Activated CD4-positive, alpha-beta T cell treated with anti-CD3 and anti-CD28 coated beads, Interleukin-2, amount 50 U/mL, for 4 hours (primary cell): ENCODE data around the gene C5orf47.
"Not testable (repeated sequence)": the region's sequence is repeated elsewhere in the genome, so short reads cannot be mapped to it uniquely, and the experiment has no call there.

ENCODE experiments used
- DNase-seq, 2 experiments: peaks; one replicate each; pipeline ENCODE4 v3.0.0-alpha.2; 2020

The C5orf47 gene

DNA sequence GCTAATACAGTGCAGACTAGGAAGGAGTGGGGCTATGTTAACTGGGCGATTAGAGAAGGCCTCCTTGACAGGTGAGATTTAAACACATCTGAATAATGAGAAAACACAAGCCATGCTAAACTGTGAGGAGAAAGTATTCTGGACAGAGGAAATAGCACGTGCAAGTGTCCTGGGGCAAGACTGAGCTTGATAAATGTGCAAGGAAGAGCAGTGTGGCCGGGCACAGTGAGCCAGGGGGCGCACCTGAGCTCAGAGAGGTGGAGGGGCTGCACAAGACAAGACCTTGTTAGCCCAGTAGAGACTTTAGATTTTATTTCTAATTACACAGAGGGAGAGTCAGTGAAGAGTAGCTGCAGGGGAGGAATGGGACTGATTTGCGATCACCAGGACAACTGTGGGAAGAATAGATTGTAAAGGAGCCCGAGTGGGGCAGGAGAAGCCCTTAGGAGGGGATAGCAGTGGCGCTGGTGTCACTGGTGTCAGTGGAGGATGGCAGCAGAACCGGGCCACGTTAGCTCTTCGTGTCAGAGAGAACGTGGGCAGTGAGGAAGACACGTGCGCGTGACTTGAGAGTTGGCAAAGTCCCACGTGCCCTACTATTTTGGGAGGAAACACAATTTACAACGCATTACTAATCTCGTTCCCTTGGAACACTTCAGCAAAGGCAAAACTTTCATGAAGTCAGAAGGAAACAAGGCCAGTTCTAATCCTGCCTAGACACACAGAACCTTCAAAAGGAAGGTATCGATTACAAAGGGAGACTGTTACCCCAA, 17.9 kb upstream of the C5orf47 start:
- DNase-seq, result no peak

DNA sequence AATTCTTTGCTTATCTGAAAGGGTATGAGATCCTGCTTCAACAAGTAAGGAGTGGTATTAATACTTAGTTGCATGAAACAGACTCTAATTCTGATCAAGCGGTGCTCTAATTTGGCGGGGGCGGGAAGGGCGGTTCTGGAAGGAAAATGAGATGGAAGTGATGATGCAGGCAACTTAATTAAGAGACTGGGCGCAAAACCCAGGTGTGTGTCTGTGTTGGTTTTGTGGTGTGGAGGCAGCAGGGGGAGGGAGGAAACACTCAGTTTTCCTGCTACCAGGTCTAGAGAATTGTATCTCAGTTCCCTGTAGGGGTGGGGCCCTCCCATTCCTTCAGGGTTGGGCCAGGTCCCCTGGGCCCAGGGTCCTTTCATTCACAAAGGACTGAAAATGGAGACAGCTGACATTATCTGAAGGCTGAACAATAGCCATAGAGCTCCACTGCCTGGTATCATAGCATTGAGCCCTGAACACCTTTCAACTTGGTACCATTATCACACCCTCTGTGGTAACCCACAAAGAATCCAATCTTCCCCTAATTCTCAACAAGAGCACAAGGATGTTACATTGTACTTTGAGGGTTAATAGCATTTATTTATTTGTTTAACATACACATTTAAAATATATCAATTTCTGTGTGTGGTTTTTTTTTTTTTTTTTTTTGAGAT, 17.2 kb upstream of the C5orf47 start:
- DNase-seq, result no peak

DNA sequence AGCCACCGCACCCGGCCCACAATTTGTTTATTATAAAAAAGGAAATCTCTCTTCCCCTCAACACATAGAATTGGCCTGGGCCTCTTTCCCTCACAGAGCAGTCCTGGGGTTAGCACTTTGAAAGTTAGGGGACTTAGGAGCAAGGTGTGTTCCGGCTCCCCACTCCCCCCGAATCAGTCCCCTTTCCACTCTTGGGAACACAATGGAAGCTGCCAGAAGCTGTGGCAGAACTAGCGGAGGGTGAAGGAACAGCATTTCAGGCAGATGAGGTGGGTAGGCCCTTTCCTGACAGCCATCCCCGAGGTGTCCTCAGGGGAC, 16.4 kb upstream of the C5orf47 start:
- no peak for DNase-seq

DNA sequence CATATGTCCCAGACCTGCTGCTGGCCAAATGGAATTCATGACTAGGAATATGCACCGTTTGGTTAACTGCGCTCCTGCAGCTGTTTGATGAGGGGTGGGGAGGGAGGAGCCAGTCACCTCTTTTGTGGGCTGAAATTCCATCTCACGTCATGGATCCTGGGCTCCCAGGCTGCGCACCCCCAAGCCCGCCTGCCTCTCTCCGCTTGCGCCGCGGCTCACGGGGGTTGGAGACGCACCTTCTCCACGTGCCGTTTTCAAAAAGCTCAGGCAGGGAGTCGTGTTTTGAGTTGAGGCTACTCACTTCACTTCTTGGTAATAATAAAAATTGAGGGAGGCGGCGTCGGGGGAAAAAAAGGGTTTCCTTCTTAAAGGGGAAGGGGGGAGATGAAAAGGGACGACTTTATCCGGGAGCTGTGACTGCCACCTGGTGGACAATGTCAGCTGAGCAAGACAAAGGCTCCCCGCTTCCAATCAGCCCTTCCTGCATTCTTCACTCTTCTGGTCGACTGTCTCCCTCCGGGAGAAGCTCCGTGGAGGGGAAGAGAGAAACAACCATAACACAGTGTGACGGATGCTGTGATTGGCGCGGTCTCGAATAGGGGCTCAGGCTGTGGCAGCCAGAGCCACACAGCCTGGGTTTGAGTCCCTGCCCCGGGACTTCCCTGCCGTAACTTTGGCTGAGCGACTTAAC, 15.9 kb upstream of the C5orf47 start:
- peak; percentile 70 to 74 for DNase-seq

DNA sequence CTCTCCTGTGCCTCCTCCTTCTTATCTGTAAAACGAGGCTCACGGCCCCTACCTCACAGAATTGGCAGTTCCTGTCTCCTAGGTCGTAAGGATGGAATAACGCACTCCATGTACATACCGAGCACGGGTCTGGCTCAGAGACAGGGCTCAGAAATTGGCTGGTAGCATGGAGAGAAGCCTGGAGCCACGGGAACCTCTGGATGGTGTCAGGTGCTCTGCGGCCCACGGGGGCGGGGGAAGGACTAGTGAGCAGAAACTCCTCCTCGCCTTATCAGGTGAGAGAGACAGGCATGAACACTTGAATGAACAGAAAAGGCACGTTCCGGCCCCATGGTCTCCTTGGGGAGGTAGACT, 15.4 kb upstream of the C5orf47 start:
- DNase-seq, result no peak

DNA sequence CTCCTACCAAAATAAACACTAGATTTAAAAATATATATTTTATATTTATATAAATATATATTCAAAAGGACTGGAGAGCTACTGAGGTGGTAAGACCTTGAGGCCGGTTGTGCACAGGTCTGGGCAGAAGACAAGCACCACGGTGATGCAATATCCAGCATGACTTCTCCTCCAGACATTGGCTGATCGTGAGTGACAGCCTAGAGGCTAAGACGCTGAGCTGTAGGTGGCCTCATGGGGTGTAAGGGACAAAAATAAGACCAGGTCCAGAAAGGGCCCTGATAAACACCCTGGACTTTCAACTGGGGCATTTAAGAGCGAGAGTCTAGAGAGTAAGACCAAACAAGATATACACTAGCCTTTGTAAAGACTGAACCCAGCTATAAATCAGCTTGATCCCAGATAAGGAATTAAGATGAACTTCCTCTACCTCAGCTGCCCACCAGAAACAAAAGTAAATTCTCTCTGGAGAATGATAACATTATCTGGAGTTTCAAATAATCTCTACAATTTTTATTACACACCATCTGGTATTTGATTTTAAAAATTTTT, 14.2 kb upstream of the C5orf47 start:
- no peak for DNase-seq

DNA sequence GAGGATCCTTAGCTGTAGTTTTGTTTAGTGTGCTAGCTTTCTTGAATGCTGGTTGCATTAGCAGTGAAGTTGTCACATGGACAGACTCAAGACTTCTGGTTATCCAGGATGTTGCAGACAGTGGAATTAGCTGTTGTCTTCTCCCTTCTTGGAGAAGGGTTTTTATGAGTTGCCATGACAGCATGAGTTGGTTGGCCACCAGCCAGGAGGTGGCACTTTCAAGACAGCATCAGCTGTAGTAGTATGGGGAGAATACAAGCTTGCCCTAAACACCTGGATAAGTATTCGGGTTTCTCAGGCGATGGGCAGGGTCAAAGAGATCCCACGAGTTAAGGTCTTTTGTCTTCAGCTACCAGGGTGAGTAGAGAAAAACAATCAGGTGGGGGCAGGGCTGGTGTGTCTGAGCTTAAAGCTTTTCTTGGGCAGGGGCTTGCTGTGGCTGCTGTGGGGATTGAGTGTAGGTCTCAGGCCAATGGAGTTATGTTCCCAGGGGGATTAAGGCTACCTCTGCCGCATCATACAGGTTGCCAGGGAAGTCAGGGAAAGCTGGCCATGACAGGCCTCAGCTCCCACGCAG, 7.7 kb upstream of the C5orf47 start:
- no peak for DNase-seq

DNA sequence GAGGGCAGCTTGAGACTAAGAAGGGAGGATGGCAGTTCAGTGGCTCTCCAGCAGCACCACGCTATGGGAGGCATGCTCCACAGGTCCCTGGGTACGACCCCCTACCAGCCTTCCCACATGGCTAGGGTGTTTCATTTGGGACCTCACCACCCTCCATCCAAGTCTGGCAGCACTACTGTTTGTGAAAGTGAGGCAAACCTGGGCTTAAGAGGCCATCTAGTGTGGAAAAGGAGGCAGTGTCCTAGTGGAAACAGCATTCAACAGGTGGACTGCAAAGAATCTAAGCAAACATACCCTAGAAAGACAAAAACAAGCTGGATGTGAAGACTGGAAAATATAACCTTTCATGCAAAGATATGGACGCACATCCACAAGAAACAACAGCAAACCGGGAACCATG, 4.8 kb upstream of the C5orf47 start:
- no peak for DNase-seq

DNA sequence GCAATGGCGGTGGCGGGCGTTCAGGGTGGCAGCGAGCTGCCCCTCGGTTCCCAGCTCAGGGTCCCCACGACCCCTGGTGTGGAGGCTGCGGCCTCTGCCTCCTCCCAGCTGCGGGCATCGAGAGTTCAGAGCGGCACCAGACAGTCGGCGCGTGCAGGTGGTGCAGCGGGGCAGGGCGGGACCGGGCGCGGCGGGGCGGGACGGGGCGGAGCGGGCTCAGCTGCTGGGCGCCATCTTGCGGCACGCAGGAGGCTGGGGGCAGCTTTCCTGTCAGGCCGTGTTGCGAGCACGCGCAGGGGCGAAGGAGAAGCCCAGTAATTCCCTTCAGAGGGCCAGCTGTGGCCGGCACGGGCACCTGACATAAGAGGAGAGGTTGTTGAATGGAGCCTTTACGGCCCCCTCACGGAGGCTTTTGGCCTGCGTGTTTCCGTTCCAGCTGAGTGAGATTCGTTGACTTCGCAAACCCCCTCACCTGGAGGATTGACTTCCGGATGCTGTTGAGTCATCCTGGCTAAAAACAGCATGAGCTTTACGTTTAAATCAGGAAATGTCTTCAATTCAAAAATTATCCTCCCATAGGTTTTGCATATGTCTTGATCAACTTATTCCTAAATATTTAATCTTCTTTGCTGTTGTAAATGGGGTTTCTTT, 587 bp downstream of the C5orf47 start:
- no peak for DNase-seq

DNA sequence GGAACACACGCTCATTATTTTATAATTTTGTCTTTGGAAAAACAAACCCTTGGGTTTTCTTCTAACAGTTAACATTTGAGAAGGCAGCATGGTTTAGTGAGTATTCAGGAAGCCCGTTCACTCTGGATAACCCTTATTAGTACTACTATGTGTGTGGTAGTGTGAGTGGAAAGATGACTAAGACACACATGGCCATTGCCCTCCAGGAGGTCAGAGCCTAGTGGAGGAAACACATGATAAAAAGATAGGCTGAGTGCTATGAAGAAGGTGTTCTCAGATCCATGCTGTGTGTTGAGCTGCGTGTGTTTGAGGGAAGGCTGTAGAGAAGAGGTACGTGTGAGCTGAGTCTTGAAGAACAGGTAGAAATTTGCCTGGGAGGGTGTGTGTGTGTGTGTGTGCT, 8.4 kb downstream of the C5orf47 start:
- no peak for DNase-seq

DNA sequence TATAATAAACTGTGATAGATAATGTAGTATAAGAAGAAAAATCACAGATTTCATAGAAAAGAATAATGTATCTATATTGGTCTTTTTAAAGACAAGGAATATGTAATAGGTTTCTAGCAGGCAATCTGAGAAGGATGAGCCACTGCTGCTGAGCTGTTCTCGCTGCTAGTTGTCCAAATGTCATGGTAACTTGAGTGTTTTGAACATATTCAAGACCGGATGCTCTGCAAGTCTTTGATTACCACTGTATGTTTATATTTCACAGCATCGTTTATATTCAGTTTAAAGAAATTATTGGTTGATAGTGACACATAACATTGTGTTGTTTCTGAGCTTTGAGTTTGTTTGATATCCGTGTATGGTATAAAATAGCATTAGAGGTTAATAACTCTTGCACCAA, 9.6 kb downstream of the C5orf47 start:
- no peak for DNase-seq

DNA sequence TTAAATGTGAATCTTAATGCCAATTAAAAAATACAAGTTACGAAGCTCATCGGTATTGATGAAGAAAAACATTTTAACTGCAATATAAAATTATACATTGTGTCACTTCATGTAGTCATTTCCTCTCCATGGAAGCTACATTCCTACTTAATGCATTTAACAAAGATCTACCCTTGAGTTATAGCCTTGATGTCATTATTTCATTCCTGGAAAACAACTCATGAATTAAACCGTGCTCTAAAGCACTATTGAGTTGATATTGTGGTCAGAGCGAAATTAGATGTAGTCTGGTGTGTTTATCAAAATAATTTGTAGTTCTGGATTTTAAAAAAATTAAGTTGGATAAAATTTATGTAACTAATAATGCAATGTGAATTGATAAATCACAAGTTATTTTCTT, 11.1 kb downstream of the C5orf47 start:
- no peak for DNase-seq

DNA sequence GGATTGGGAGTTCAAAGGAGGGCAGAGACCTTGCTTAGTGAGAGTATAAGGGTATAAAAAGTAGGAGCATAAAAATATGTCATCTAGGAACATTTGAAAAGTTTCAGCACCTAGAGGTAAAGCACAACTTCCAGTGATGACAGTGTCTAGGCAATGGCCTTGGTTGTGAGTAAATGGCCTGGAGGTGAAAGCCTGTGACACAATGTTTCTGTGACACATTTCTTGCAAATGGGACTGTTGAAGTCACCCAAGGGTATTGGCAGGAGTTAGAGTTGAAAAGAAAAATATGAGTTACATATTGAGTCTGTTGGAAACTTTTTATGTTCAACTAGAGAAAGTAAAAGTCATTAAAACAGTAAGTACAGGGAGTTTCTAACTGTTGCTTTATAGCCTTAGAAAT, 14.8 kb downstream of the C5orf47 start:
- DNase-seq, result no peak

DNA sequence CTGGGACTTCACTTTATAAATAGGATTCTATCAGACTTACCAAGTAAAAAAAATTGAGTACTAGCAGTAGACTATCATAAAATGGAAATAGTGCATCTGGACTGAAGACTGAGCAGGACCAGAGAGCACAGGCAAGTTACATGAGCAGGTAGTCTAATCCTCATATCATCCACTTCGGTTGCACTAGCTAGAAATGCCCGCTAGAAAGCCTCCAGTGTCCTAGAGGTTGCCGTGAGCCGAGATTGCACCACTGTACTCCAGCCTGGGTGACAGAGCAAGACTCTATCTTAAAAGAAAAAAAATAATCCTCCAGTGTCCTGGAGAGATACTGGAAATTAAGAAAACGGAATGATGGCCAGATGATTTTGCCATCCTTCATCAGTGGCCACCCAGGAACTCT, 20.0 kb downstream of the C5orf47 start:
- DNase-seq, result no peak

DNA sequence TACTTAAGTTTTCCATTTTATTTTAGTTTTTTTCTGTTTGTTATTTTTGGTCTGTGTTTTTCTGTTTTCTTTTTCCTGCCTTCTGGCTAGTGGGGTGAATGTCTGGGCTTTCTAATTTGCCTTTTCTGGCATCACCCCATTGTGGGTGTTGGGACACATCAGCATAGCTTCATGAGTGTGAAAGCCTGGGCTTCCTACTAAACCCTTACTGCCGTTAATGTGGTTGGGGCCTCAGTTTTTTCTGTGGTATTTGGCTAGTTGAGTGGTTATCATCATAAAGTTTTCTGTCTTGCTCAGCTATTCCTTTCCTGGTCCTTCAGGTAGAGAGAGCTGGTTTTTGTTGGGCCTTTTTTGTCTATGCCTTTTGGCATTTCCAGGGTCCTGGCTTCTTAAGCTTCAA, 21.4 kb downstream of the C5orf47 start:
- DNase-seq, result no peak

DNA sequence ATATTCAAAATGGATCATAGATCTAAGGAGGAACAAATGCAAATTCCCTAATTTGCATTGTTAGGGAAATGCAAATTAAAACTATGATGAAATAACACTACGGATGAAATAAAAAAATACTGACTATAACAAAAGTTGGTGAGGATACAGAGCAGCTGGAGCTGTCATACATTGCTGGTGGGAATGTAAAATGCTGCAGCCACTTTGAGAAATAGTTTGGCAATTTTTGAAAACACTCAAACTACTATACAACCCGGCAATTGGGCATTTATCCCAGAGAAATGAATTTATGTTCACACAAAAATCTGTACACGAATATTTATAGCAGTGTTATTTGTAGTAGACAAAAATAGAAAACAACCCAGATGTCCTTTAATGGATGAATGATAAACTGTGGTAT, 22.5 kb downstream of the C5orf47 start:
- no peak for DNase-seq

DNA sequence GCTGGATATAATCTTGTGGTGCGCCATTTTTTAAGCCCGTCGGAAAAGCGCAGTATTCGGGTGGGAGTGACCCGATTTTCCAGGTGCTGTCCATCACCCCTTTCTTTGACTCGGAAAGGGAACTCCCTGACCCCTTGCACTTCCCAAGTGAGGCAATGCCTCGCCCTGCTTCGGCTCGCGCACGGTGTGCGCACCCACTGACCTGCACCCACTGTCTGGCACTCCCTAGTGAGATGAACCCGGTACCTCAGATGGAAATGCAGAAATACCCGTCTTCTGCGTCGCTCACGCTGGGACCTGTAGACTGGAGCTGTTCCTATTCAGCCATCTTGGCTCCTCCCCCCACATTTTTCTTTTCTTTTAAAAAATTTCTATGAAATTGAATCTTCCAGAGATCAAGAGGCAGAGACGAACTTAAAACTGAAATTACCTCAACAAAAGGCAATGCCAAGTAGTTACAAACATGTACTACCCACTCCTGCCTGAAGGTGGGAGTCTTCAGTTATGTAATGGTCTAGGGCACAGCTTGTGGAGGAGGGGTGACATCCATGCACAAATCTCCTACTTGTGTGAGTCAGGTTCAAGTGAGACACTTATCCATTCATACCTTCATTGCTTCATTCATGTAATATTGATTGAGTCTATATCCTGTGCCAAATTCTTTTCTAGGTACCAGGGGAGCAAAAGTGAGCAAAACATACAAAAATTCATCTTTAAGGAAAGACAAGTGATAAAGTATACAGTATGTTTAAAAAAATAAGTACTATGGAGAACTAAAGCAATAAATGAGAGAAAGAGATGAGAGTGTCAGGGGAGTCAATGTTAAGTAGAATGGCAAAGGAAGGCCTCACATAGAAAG, 31.3 kb downstream of the C5orf47 start:
- not testable (repeated sequence) for DNase-seq

DNA sequence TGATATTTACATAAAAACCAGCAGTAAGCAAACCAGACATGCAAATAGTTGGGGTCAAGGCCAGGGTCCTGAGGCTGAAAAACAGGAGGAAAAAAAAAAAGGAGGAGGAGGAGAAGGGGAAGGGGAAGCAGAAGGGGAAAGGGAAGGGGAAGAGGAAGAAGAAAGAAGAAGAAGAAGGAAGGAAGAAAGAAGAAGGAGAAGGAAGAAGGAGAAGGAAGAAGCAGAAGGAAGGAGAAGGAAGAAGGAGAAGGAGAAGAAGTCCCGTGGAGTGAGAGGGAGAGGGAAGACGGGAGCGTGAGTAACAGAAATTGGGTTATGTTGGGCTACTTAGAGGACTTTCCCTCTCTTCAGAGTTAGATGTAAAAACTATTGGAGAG, 31.9 kb downstream of the C5orf47 start:
- no peak for DNase-seq

DNA sequence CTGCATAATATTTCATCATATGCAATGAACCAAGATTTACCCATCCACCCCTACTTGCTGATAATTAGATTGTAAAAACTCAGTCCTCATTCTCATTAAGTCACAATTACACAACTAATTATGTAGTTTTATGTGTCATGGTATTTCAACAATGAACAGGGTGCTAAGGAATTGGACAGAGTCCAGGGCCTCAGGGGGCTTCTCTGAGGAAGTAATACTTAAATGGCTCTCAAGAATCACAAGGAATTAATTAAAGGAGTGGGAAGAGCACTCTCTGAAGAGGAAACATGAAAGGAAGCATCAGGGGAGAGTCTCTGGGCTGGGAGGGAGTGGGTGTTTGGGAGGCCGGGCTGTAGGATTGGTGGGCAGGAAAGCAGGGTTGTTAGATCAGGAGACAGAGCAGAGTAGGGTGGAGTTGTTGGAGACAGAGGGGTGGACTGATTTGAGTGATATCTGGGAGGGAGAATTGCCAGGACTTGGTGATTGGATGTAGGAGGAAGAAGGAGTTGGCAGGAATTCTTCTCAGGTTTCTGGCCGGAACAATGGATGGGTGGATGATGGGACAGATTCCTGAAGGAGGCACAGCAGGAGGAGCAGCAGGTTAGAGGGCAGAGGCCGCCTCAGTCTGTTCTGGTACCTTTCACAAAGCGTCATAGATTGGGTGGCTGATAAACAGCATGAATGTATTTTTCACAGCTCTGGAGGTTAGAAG, 33.6 kb downstream of the C5orf47 start:
- DNase-seq, result no peak

DNA sequence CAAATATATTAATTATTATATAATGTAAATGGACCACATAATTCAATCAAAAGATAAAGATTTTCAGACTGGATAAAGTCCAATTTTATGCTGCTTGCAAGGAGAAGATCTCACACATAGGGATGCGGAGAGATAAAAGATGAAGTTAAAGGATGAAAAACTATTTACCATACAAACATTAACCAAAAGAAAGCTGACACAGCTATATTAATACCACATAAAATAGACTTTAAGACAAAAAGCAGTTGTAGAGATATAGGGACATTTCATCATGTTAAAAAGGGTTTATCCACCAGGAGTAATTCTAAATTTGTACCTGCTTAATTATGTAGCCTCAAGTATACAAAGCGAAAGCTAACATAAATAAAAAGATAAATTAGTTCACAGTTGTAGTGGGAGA, 41.3 kb downstream of the C5orf47 start:
- no peak for DNase-seq

DNA sequence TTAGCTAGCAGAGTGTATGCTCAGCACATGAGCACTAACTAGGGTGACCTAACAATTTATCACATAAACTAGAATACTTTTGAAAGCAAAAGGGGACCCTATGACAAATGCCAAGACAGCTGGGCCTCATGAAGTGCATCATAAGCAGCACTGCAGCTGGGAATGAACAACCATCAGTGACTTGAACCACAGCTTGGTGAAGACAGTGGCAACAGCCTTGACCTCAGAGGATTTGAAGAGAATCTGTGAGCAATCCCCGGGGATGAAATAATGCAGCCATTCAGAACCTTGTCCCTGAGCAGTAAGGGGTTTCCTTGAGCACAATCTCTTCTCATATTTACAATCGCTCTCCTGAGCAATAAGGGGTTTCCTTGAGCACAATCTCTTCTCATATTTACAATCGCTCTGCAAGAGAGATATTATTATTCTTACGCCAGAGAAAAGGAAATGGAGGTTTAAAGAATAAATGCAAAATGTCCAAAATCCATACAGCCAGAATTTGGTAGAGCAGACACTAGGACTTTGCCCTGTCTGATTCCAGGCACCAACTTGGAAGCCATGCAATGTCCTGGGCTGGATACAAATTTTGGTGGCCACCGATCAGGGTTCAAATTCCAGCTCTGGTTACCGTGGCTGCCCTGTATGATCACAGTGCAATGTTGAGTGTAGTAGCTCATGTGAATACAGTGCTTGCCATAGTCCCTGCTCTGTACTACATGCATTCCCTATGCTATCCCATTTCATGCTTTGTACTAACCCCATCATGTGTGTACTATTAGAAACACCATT, 55.7 kb downstream of the C5orf47 start:
- DNase-seq, result no peak
